ENCODE results near the gene ZNF597. TPM values are rescaled to one million over a fixed set of nuclear protein-coding genes. Genes with fewer than 3 reads are reported as not detected.

ZNF597 gene
- total and polyA plus RNA-seq, 10 of the 15 experiments (the other 5 are each of a cell fraction or from before 2014, with no cell fraction given), result 0.80 to 2.8 (median 2.0) TPM

GRCh38 chr16:3413730-3414379, 29.4 kb downstream of the ZNF597 start:
- TF ChIP-seq GATAD2B (conservative IDR thresholded peaks at IDR 0.05; ENCODE audit: low read depth) (no peak), PKNOX1 (IDR thresholded peaks at IDR 0.05) (0 out of 2 replicates have a peak, but pooled peaks have one; percentile 7)
- Histone ChIP-seq H3K36me3 (ENCODE audit: control insufficient read depth in 2 of 2, insufficient read depth in 2 of 2, low read length in 1 of 2) (peaks cover 0 to 1% of the 10 kb centered on the region in 2 experiments; a peak in 1 of 4 replicates), H3K27ac (ENCODE audit: control insufficient read depth, insufficient read depth) (no peak overlapping the region), H3K79me2 (ENCODE audit: control insufficient read depth, insufficient read depth, low read length) (no peaks in the 10 kb centered on the region), H4K20me1 (ENCODE audit: control insufficient read depth, insufficient read depth) (no peaks in the 10 kb centered on the region), H3K9ac (ENCODE audit: control insufficient read depth, insufficient read depth, low read length) (no peak overlapping the region), H3K9me3 (replicated peaks; ENCODE audit: control insufficient read depth, insufficient read depth, low read length) (peaks cover 9% of the 10 kb centered on the region), H3K4me2 (ENCODE audit: control insufficient read depth, insufficient read depth) (no peak overlapping the region), H3K27me3 (replicated peaks in 1 of 2; ENCODE audit: control insufficient read depth in 2 of 2, insufficient read depth in 2 of 2, low read length in 1 of 2) (no peaks in the 10 kb centered on the region), H2AFZ (ENCODE audit: control insufficient read depth, low read depth, low read length) (no peak overlapping the region), H3K4me3 (no peak overlapping the region), H3K4me1 (ENCODE audit: control insufficient read depth, insufficient read depth, low read length) (no peaks in the 10 kb centered on the region)
- SMC1A ChIA-PET (ENCODE audit: uncharacterized antibody, unreplicated experiment), result no interaction called here
- FAIRE-seq (no peak), ATAC-seq (no peak), DNase-seq (ENCODE audit: low read depth, low spot score) (no peak)
- WGBS (ENCODE audit: insufficient coverage, insufficient replicate concordance, low lambda C conversion rate, missing lambda C conversion rate), result 54% methylated on average over 27 of the region's 29 CpGs
- POLR2A ChIA-PET, result no interaction called here
- intact Hi-C loops (cut with micrococcal nuclease; ENCODE audit: unreplicated experiment) (no loop called here), in situ Hi-C loops (cut with MboI) (no loop called here)
- CTCF ChIA-PET, result interaction anchor here (0.7 kb wide), 1 partner anchor 185 kb away, joined by 3 read pairs; no protein-coding TSS in a partner anchor
- BruUV-seq (replicated peaks), result no TSS peak
- RAD21 ChIA-PET (ENCODE audit: unreplicated experiment), result interaction anchor here (0.6 kb wide), 1 partner anchor 9 kb away, joined by 3 read pairs; no protein-coding TSS in a partner anchor

GRCh38 chr16:3408561-3409197, 34.6 kb downstream of the ZNF597 start:
- 92% methylated on average over 12 of the region's 12 CpGs for WGBS (ENCODE audit: insufficient coverage, insufficient replicate concordance, low lambda C conversion rate, missing lambda C conversion rate)
- Histone ChIP-seq H3K36me3 (ENCODE audit: control insufficient read depth in 2 of 2, insufficient read depth in 2 of 2, low read length in 1 of 2) (peaks cover 2 to 11% of the 10 kb centered on the region in 2 experiments), H2AFZ (ENCODE audit: control insufficient read depth, low read depth, low read length) (no peak overlapping the region), H3K27me3 (replicated peaks in 1 of 2; ENCODE audit: control insufficient read depth in 2 of 2, insufficient read depth in 2 of 2, low read length in 1 of 2) (no peaks in the 10 kb centered on the region), H3K4me1 (ENCODE audit: control insufficient read depth, insufficient read depth, low read length) (no peaks in the 10 kb centered on the region), H3K4me3 (no peak overlapping the region), H3K4me2 (ENCODE audit: control insufficient read depth, insufficient read depth) (no peak overlapping the region), H3K27ac (ENCODE audit: control insufficient read depth, insufficient read depth) (no peak overlapping the region), H3K9me3 (replicated peaks; ENCODE audit: control insufficient read depth, insufficient read depth, low read length) (peaks cover 36% of the 10 kb centered on the region), H3K79me2 (ENCODE audit: control insufficient read depth, insufficient read depth, low read length) (no peaks in the 10 kb centered on the region), H3K9ac (ENCODE audit: control insufficient read depth, insufficient read depth, low read length) (no peak overlapping the region), H4K20me1 (ENCODE audit: control insufficient read depth, insufficient read depth) (no peaks in the 10 kb centered on the region)
- no TSS peak for BruUV-seq (replicated peaks)
- SMC1A ChIA-PET (ENCODE audit: uncharacterized antibody, unreplicated experiment), result interaction anchor here (0.6 kb wide), 1 partner anchor 55 kb away, joined by 3 read pairs; no protein-coding TSS in a partner anchor
- in situ Hi-C loops (cut with MboI) (no loop called here), intact Hi-C loops (cut with micrococcal nuclease; ENCODE audit: unreplicated experiment) (loop anchor here (10.0 kb wide), 2 partner anchors 96 to 124 kb away; partner anchors contain the start of genes CLUAP1 and ZNF263)
- ATAC-seq (no peak), DNase-seq (ENCODE audit: low read depth, low spot score) (no peak), FAIRE-seq (no peak)
- RAD21 ChIA-PET (ENCODE audit: unreplicated experiment), result no interaction called here
- POLR2A ChIA-PET, result no interaction called here
- CTCF ChIA-PET, result no interaction called here
- TF ChIP-seq CREB1 (IDR thresholded peaks at IDR 0.05; ENCODE audit: low read depth) (no peak), KDM1A (IDR thresholded peaks at IDR 0.05; ENCODE audit: borderline replicate concordance) (no peak), SIX5 (IDR thresholded peaks at IDR 0.05; ENCODE audit: low read depth, low read length, severe bottlenecking) (no peak), ZNF217 (IDR thresholded peaks at IDR 0.05) (peak; percentile 70; the same call in 1 of the 2 replicates), CBX5 (IDR thresholded peaks at IDR 0.05; ENCODE audit: low read depth) (peak; percentile 100), SRF (IDR thresholded peaks at IDR 0.05; ENCODE audit: low read depth in 2 of 2, low read length in 2 of 2) (no peak), RELB (IDR thresholded peaks at IDR 0.05; ENCODE audit: low read depth) (no peak), JUNB (IDR thresholded peaks at IDR 0.05) (no peak), JUND (IDR thresholded peaks at IDR 0.05; ENCODE audit: low read depth, low read length) (no peak), SREBF2 (IDR thresholded peaks at IDR 0.05; ENCODE audit: low read length) (no peak)
- TF ChIP-seq, protein P1, sequence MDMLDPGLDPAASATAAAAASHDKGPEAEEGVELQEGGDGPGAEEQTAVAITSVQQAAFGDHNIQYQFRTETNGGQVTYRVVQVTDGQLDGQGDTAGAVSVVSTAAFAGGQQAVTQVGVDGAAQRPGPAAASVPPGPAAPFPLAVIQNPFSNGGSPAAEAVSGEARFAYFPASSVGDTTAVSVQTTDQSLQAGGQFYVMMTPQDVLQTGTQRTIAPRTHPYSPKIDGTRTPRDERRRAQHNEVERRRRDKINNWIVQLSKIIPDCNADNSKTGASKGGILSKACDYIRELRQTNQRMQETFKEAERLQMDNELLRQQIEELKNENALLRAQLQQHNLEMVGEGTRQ (IDR thresholded peaks at IDR 0.05; ENCODE audit: borderline replicate concordance, low read depth, low read length), result no peak
